Natural killer cell treated with Interleukin-12 subunit alpha and Interleukin-12 subunit beta and Interleukin-15 and Interleukin-18, amount 100 ng/mL, for 72 hours (primary cell): ENCODE data around the gene DPT. TPM values are rescaled to one million over a fixed set of nuclear protein-coding genes. Genes with fewer than 3 reads are reported as not detected.

ENCODE experiments used
- total RNA-seq, 2 donors: library from RNA; stranded (reverse); gene quantifications; one replicate each; pipeline ENCODE4 v1.2.3, GENCODE V29; 2022

DPT gene
- total RNA-seq, 2 donors from 2014 or later, result not detected

Other genes starting within 250 kb of the DPT start
- gene XCL2, start 185.2 kb downstream of the DPT start, total RNA-seq, result 1 to 10 TPM; 2.7 TPM
- 1 to 10 TPM; 4.1 to 4.4 TPM for gene XCL1, start 152.6 kb downstream of the DPT start, total RNA-seq